Endothelial cell of coronary artery (primary cell): ENCODE measurements around the gene AACS. TPM values are rescaled to one million over a fixed set of nuclear protein-coding genes. Genes with fewer than 3 reads are reported as not detected.

Source experiments
- total RNA-seq: library from RNA; depleted of rRNA; stranded (reverse); fragments of >200 nt; gene quantifications from 2 replicates; pipeline ENCODE4 v1.2.3, GENCODE V29; 2014

Gene AACS
- 20.5 and 21.8 TPM in 2 replicates for total RNA-seq

GRCh38 chr12:125065021-125065918, at the start of gene AACS:
Gene AACS, plus strand, starts transcription at chr12:125065435. Its CDS starts 150 bp downstream, at chr12:125065585.

DNA sequence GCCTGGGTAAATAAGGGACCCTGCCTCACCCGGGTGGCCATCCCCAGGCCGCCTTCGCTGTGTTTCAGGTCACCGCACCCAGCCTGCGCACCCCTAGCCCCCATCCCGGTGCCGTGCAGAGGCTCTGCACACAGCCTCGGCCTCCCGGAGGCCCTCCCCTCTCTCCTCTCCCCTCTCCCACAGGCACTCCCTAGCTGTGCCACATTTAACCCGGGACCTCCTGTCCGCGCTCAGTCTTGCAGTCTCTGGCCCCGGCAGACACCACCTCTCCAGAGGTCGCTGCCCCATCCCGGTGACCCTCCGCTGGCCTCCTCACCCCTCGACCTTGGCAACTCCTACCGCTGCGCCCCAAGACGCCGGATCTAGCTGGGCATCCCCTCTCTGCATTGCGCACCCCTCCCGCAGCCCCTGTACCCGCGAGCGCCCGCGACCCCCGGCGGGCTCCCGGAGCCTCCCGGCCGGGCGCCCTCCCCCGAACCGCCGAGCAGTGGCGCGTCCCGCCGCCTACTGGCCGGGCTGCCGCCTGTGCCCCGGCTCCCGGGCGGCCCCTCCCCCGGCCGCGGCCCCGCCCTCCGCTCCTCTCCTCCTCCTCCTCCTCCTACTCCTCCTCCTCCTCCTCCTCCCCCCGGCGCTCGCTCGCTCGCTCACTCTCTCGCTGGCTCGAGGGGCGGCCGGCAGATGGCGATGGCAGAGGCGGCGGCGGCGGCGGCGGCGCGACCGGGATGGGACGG, 120.7 kb downstream of the AACS start, which contains the start of gene TMEM132B:
TMEM132B (plus strand) TSS at position 647 of the 731 bp plus-strand sequence.

Other genes starting within 250 kb of the AACS start
- 14.9 and 15.5 TPM in 2 replicates for gene SCARB1, start 201.6 kb upstream of the AACS start, total RNA-seq
- gene UBC, start 150.8 kb upstream of the AACS start, total RNA-seq = 1,932 and 2,421 TPM in 2 replicates
- 16.3 and 17.5 TPM in 2 replicates for gene DHX37, start 76.3 kb upstream of the AACS start, total RNA-seq
- 4.2 and 5.0 TPM in 2 replicates for gene BRI3BP, start 71.8 kb upstream of the AACS start, total RNA-seq
- gene TMEM132B, start 121.0 kb downstream of the AACS start, total RNA-seq = 0.47 and 0.54 TPM in 2 replicates